AG04449 (cell line): ENCODE results near the gene OR6X1.
"Not testable (repeated sequence)": the region's sequence is repeated elsewhere in the genome, so short reads cannot be mapped to it uniquely, and the experiment has no call there.

Source experiments
- CTCF ChIA-PET: fragments of 350-600 bp; formaldehyde crosslinking; extraction: SDS; loops from one replicate; lab custom pipeline; 2021; ENCODE audit warnings: antibody characterized with exemption; lab: Yijun Ruan, JAX
- POLR2A ChIA-PET: fragments of 400-600, 350-600 bp; formaldehyde crosslinking; extraction: SDS; loops from one replicate; lab custom pipeline; 2020; ENCODE audit warnings: antibody characterized with exemption, inconsistent platforms; lab: Yijun Ruan, JAX
- DNase-seq: peaks from one replicate; pipeline ENCODE4 v3.0.0-alpha.2; 2010; ENCODE audit warnings: low read depth, low spot score
- H3K4me3 ChIP-seq: 2 replicates; pipeline ENCODE4 v1.5.1; 2011; ENCODE audit warnings: low read depth, mild to moderate bottlenecking, control low read depth, low read length
- CTCF ChIP-seq: IDR thresholded peaks from one replicate; pipeline ENCODE4 v1.5.1; 2011; ENCODE audit warnings: mild to moderate bottlenecking, moderate library complexity, low read length, control low read depth, inconsistent platforms; ENCODE audit not compliant: insufficient read depth; ENCODE audit errors: missing control alignments

Gene OR6X1

GRCh38 chr11:123762422-123762821 is 8.1 kb upstream of the OR6X1 start:
- TF ChIP-seq CTCF: no peak

GRCh38 chr11:123760894-123761293 is 6.6 kb upstream of the OR6X1 start:
- DNase-seq: no peak
- no peak for TF ChIP-seq CTCF
- ChIA-PET POLR2A (no interaction called here), CTCF (no interaction called here)
- no peak overlapping the region for H3K4me3 ChIP-seq

More at GRCh38 chr11:123762422-123762821, 8.1 kb upstream of the OR6X1 start:
- H3K4me3 ChIP-seq: no peak overlapping the region
- ChIA-PET POLR2A (no interaction called here), CTCF (no interaction called here)
- DNase-seq: no peak

- CTCF ChIA-PET: no interaction called here
- POLR2A ChIA-PET: no interaction called here
- TF ChIP-seq CTCF: no peak
- no peak overlapping the region for H3K4me3 ChIP-seq
- no peak for DNase-seq
Observed at GRCh38 chr11:123757976-123758375, 3.7 kb upstream of the OR6X1 start.

DNA sequence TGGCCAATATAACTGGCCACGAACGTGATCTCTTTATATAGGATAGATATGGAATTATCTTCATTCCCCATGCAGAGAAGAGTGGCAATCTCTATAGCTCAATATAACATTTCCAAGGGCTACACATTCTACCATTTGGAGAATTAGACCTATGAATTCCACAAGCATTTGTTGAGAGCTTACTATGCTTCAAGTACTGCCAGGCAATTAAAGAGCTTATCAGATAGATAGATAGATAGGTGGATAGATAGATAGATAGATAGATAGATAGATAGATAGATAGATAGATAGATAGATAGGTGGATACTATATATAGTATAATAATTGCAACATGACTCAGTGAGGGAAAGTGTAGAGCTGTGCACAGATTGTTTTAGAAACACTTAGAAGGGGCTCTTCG is 1.5 kb upstream of the OR6X1 start:
- no peak for TF ChIP-seq CTCF
- H3K4me3 ChIP-seq: no peak overlapping the region
- POLR2A ChIA-PET: no interaction called here
- CTCF ChIA-PET: no interaction called here
- no peak for DNase-seq

DNA sequence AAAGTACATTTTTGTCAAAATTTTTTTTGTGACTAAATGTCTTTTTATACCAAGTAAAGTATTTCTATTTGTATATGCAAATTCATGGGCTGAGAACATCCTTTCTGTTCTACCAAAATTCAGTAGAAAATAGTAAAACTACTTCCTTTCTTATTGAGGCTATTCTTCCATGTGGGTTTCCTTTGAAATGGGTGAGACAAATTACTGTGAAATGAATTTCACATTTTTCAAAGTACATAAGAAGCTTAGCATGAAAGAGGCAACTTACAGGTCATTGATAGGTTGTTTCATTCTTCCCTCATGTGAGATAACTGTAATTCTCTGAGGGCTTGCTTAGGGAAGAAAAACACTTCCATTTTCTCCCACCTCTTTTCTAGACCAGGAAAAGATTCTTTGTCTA is 1.0 kb upstream of the OR6X1 start:
- H3K4me3 ChIP-seq: no peak overlapping the region
- no peak for DNase-seq
- POLR2A ChIA-PET: no interaction called here
- CTCF ChIA-PET: no interaction called here
- no peak for TF ChIP-seq CTCF

DNA sequence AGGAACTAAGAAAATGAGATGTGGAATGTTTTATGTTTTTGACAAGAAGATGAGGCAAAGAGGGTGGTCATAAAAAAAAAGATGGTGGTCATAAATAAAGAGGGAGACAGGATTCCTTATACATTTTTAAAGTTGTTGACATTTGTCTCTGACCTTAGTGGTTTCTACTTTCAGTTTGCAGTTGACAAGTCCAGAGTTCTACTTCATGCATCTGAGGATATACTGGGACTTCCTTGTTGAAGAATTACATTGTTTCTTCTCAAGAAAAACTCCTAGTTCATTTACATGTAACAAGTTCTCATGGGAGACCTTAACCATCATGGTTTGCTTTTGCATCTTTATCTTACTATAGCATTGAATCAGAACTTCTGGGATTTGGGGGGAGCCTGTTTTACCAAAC is 1.2 kb downstream of the OR6X1 start:
- DNase-seq: no peak
- no peak overlapping the region for H3K4me3 ChIP-seq
- ChIA-PET CTCF (no interaction called here), POLR2A (no interaction called here)
- no peak for TF ChIP-seq CTCF

GRCh38 chr11:123751781-123752180 is 2.5 kb downstream of the OR6X1 start:
- CTCF ChIA-PET: no interaction called here
- no peak for TF ChIP-seq CTCF
- DNase-seq: no peak
- H3K4me3 ChIP-seq: no peak overlapping the region
- POLR2A ChIA-PET: no interaction called here

DNA sequence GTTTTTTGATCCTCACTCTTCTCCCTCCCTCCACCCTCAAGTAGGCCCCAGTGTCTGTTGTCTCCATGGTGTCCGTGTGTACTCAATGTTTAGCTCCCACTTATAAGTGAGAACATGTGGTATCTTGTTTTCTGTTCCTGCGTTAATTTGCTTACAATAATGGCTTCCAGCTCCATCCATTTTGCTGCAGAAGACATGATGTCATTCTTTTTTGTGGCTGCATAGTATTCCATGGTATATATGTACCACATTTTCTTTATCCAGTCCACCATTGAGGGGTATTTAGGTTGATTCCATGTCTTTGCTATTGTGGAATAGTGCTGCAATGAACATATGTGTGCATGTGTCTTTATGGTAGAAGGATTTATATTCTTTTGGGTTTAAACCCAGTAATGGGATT is 6.0 kb downstream of the OR6X1 start:
- DNase-seq, POLR2A ChIA-PET, CTCF ChIA-PET, H3K4me3 ChIP-seq: not testable (repeated sequence)
